IMR-90 (cell line): ENCODE data around the gene CLEC16A. TPM values are rescaled to one million over a fixed set of nuclear protein-coding genes. Genes with fewer than 3 reads are reported as not detected.

ENCODE experiments used
- ATAC-seq: fragments of 200-7000 bp; cut with Tn5 transposase; 2 replicates; pipeline ENCODE4 v1.9.1; 2020; ENCODE audit warnings: low read depth, mild to moderate bottlenecking, moderate library complexity
- BruUV-seq: library from RNA; stranded (reverse); fragments of 400-500 nt; replicated peaks from 2 replicates; lab custom pipeline; 2021; lab: Mats Ljungman, UMichigan
- CTCF ChIA-PET: fragments of 300-600 bp; formaldehyde crosslinking; extraction: SDS; loops from one replicate; lab custom pipeline; 2021; ENCODE audit warnings: antibody characterized with exemption; lab: Yijun Ruan, JAX
- POLR2A ChIA-PET: fragments of 300-600 bp; sonication (Branson Sonifier 250); formaldehyde crosslinking; loops from one replicate; lab custom pipeline; 2022; ENCODE audit warnings: antibody characterized with exemption; ENCODE audit not compliant: unreplicated experiment; lab: Charles Lee
- DNase-seq: peaks from one replicate; pipeline ENCODE4 v3.0.0; 2013
- H2AFZ ChIP-seq: replicated peaks from 2 replicates; pipeline ENCODE3; 2013; ENCODE audit warnings: low read length, mild to moderate bottlenecking; ENCODE audit not compliant: poor library complexity
- H2AK5ac ChIP-seq: 2 replicates; pipeline ENCODE4 v1.6.1; 2013; ENCODE audit warnings: low read depth, low read length, inconsistent platforms
- H2AK9ac ChIP-seq: replicated peaks from 2 replicates; pipeline ENCODE3; 2013; ENCODE audit warnings: mild to moderate bottlenecking, low read depth, low read length, moderate library complexity; ENCODE audit not compliant: poor library complexity
- H2BK120ac ChIP-seq: 2 replicates; pipeline ENCODE4 v1.6.1; 2013; ENCODE audit warnings: low read depth, low read length, inconsistent platforms
- H2BK15ac ChIP-seq: 3 replicates; pipeline ENCODE4 v1.6.1; 2013; ENCODE audit warnings: low read depth, low read length, inconsistent platforms
- H2BK20ac ChIP-seq: 2 replicates; pipeline ENCODE4 v1.6.1; 2013; ENCODE audit warnings: low read depth, mild to moderate bottlenecking, inconsistent platforms, low read length, moderate library complexity
- H2BK5ac ChIP-seq: 2 replicates; pipeline ENCODE4 v1.6.1; 2013; ENCODE audit warnings: mild to moderate bottlenecking, low read depth, low read length, inconsistent platforms; ENCODE audit not compliant: poor library complexity, severe bottlenecking
- H3K14ac ChIP-seq: replicated peaks from 2 replicates; pipeline ENCODE4 v1.6.1; 2013; ENCODE audit warnings: low read depth, low read length, inconsistent platforms
- H3K18ac ChIP-seq: 2 replicates; pipeline ENCODE4 v1.6.1; 2013; ENCODE audit warnings: low read depth, low read length, control low read depth
- H3K23ac ChIP-seq: 2 replicates; pipeline ENCODE4 v1.6.1; 2013; ENCODE audit warnings: low read depth, low read length, inconsistent platforms
- H3K27ac ChIP-seq: 2 replicates; pipeline ENCODE4 v1.5.1; 2013; ENCODE audit warnings: mild to moderate bottlenecking, control low read depth, low read length; ENCODE audit not compliant: insufficient read depth
- H3K27me3 ChIP-seq: 2 replicates; pipeline ENCODE4 v1.6.1; 2013; ENCODE audit warnings: low read length; ENCODE audit not compliant: control insufficient read depth, insufficient read depth
- H3K36me3 ChIP-seq: 2 replicates; pipeline ENCODE4 v1.6.1; 2013; ENCODE audit warnings: low read length, mixed read lengths; ENCODE audit not compliant: control insufficient read depth, insufficient read depth
- H3K4ac ChIP-seq: 2 replicates; pipeline ENCODE4 v1.6.1; 2013; ENCODE audit warnings: low read depth, low read length, inconsistent platforms
- H3K4me1 ChIP-seq: 2 replicates; pipeline ENCODE4 v1.6.1; 2013; ENCODE audit warnings: low read length, mixed read lengths; ENCODE audit not compliant: control insufficient read depth, insufficient read depth
- H3K4me2 ChIP-seq: 2 replicates; pipeline ENCODE4 v1.6.1; 2013; ENCODE audit warnings: low read depth, mild to moderate bottlenecking, control low read depth, low read length, moderate library complexity
- H3K4me3 ChIP-seq: 2 replicates; pipeline ENCODE4 v1.5.1; 2013; ENCODE audit warnings: low read depth, mild to moderate bottlenecking, control low read depth, low read length, moderate library complexity; ENCODE audit not compliant: insufficient read depth
- H3K56ac ChIP-seq: 2 replicates; pipeline ENCODE4 v1.6.1; 2013; ENCODE audit warnings: low read length, inconsistent platforms; ENCODE audit not compliant: insufficient read depth; ENCODE audit errors: extremely low read depth
- H3K79me1 ChIP-seq, 2 experiments: 2 replicates each; pipeline ENCODE4 v1.6.1; 2013; ENCODE audit warnings: low read length in 2 of 2, inconsistent platforms in 1 of 2, low read depth in 1 of 2
- H3K9ac ChIP-seq: 2 replicates; pipeline ENCODE4 v1.6.1; 2013; ENCODE audit warnings: low read depth, low read length, control low read depth
- H3K9me1 ChIP-seq: 2 replicates; pipeline ENCODE4 v1.6.1; 2013; ENCODE audit warnings: low read length, inconsistent platforms; ENCODE audit not compliant: insufficient read depth
- H3K9me3 ChIP-seq: 2 replicates; pipeline ENCODE4 v1.6.1; 2013; ENCODE audit warnings: low read length; ENCODE audit not compliant: control insufficient read depth, insufficient read depth
- H4K20me1 ChIP-seq: 2 replicates; pipeline ENCODE4 v1.6.1; 2013; ENCODE audit warnings: low read length, inconsistent platforms; ENCODE audit not compliant: insufficient read depth
- H4K5ac ChIP-seq: 2 replicates; pipeline ENCODE4 v1.6.1; 2013; ENCODE audit warnings: mild to moderate bottlenecking, low read depth, low read length, control low read depth
- H4K8ac ChIP-seq, 2 experiments: 2 replicates each; pipeline ENCODE4 v1.6.1; 2013; ENCODE audit warnings: low read depth in 2 of 2, low read length in 2 of 2, control low read depth in 1 of 2, inconsistent platforms in 1 of 2
- H4K91ac ChIP-seq: 2 replicates; pipeline ENCODE4 v1.6.1; 2013; ENCODE audit warnings: low read depth, low read length, inconsistent platforms; ENCODE audit not compliant: insufficient read depth
- BHLHE40 ChIP-seq: fragments of 150-350 bp; IDR thresholded peaks from 2 replicates; pipeline ENCODE4 v1.6.1; 2016; ENCODE audit warnings: mild to moderate bottlenecking, low read depth, low read length
- CEBPB ChIP-seq: IDR thresholded peaks from 2 replicates; pipeline ENCODE4 v1.6.1; 2012; ENCODE audit warnings: low read depth, low read length, improper control_type of control experiment
- CTCF ChIP-seq: conservative IDR thresholded peaks from 2 replicates; pipeline ENCODE4 v1.5.1; 2012; ENCODE audit warnings: mild to moderate bottlenecking, low read depth, low read length, improper control_type of control experiment
- MAFK ChIP-seq: IDR thresholded peaks from 2 replicates; pipeline ENCODE4 v1.6.1; 2012; ENCODE audit warnings: low read depth, low read length, improper control_type of control experiment
- MAZ ChIP-seq: IDR thresholded peaks from 2 replicates; pipeline ENCODE4 v1.6.1; 2012; ENCODE audit warnings: low read depth, mild to moderate bottlenecking, low read length, improper control_type of control experiment, moderate library complexity, borderline replicate concordance
- POLR2A ChIP-seq: IDR thresholded peaks from 2 replicates; pipeline ENCODE4 v1.6.1; 2012; ENCODE audit warnings: mild to moderate bottlenecking, low read depth, low read length
- RAD21 ChIP-seq: IDR thresholded peaks from 2 replicates; pipeline ENCODE4 v1.6.1; 2012; ENCODE audit warnings: low read length, improper control_type of control experiment
- SMC3 ChIP-seq: fragments of 150-350 bp; IDR thresholded peaks from 2 replicates; pipeline ENCODE4 v1.6.1; 2016; ENCODE audit warnings: low read depth, mild to moderate bottlenecking, antibody characterized with exemption, low read length, moderate library complexity
- USF2 ChIP-seq: fragments of 150-350 bp; IDR thresholded peaks from 2 replicates; pipeline ENCODE4 v1.6.1; 2017; ENCODE audit warnings: mild to moderate bottlenecking, antibody characterized with exemption, low read length, low read depth
- WGBS, 2 experiments: methylation state at CpG; one replicate each; pipeline versions ENCODE4 v1.1.5 to v1.1.7; 2013; ENCODE audit warnings: missing lambda C conversion rate in 2 of 2; ENCODE audit not compliant: insufficient read length in 1 of 2; ENCODE audit errors: extremely low coverage in 2 of 2; 5-methylcytosine and 5-hydroxymethylcytosine counted together
- dilution Hi-C: fragments of 300-500 bp; cut with HindIII; formaldehyde crosslinking; loops from one replicate; pipeline ENCODE4 v1.14.3; 2018; ENCODE audit warnings: low sequenced_read_pairs; ENCODE audit not compliant: unreplicated experiment
- in situ Hi-C: fragments of 300-500 bp; cut with MboI; formaldehyde crosslinking; loops from 3 replicates; pipeline ENCODE4 v1.14.3; 2019; ENCODE audit warnings: low sequenced_read_pairs, inconsistent platforms, mixed read lengths
- intact Hi-C: fragments of 100-400 bp; cut with micrococcal nuclease; formaldehyde crosslinking; loops from 2 replicates; pipeline ENCODE4 v1.10.0; 2022
- polyA plus RNA-seq, 3 experiments: library from polyadenylated mRNA; depleted of rRNA; stranded (reverse); fragments of >200 nt; gene quantifications; 2 replicates each; pipeline ENCODE4 v1.2.3, GENCODE V29; 2012; ENCODE audit warnings: low replicate concordance in 1 of 3
- total RNA-seq: library from RNA; depleted of rRNA; stranded (reverse); fragments of >200 nt; gene quantifications from 2 replicates; pipeline ENCODE4 v1.2.3, GENCODE V29; 2012

Gene CLEC16A
- total and polyA plus RNA-seq, 2 of the 4 experiments (the other 2 are of a cell fraction), result 15.9 to 16.5 TPM

- TF ChIP-seq MAZ (0 out of 2 replicates have a peak, but pooled peaks have one; percentile 28), POLR2A (peak; percentile 58; the same call in 1 of the 2 replicates), SMC3 (peak; percentile 97), CTCF (peak; percentile 89), USF2 (no peak), RAD21 (peak; percentile 99), CEBPB (no peak), BHLHE40 (no peak), MAFK (no peak)
- Histone ChIP-seq H2BK15ac (peak overlapping the region; percentile 40; the same call in 1 of the 3 replicates), H2BK5ac (peak overlapping the region; percentile 70), H3K4ac (peak overlapping the region; percentile 84), H3K79me1 (peaks cover 3 to 29% of the 10 kb centered on the region in 2 experiments; a peak in 2 of 4 replicates), H4K5ac (peak overlapping the region; percentile 86), H2AK9ac (peak overlapping the region; percentile 87), H3K4me2 (no peak overlapping the region; the same call in 1 of the 2 replicates), H3K14ac (peak overlapping the region; percentile 30; the same call in 1 of the 2 replicates), H2BK20ac (peak overlapping the region; percentile 59; the same call in 1 of the 2 replicates), H2AK5ac (peak overlapping the region; percentile 85; the same call in 1 of the 2 replicates), H3K23ac (no peak overlapping the region), H4K8ac (peak overlapping the region in 1 of 2 experiments; percentile 81; a peak in 2 of 4 replicates), H3K9ac (peak overlapping the region; percentile 36), H3K27me3 (no peaks in the 10 kb centered on the region), H3K27ac (peak overlapping the region; percentile 85), H3K56ac (peak overlapping the region; percentile 1; the same call in 1 of the 2 replicates), H3K9me1 (peaks cover 6% of the 10 kb centered on the region; the same call in 1 of the 2 replicates), H2AFZ (peak overlapping the region; percentile 59), H3K36me3 (peaks cover 13% of the 10 kb centered on the region), H3K4me3 (no peak overlapping the region), H3K18ac (peak overlapping the region; percentile 52), H2BK120ac (peak overlapping the region; percentile 91), H3K4me1 (peaks cover 17% of the 10 kb centered on the region), H4K91ac (peak overlapping the region; percentile 90), H3K9me3 (no peaks in the 10 kb centered on the region), H4K20me1 (no peaks in the 10 kb centered on the region)
- ChIA-PET POLR2A (interaction anchor here (0.5 kb wide), 1 partner anchor 282 kb away, joined by 4 read pairs; no protein-coding TSS in a partner anchor), CTCF (interaction anchor here (0.7 to 1.3 kb wide), 7 partner anchors 125 to 748 kb away, joined by 3 to 5 read pairs (median 4); partner anchors contain the start of gene SOCS1)
- in situ Hi-C loops, result loop anchor here (25.0 kb wide), 2 partner anchors 566 to 841 kb away; a partner anchor contains a TSS
- BruUV-seq, result no TSS peak
- intact Hi-C loops, result loop anchor here (1.0 kb wide), 2 partner anchors 129 to 284 kb away; no protein-coding TSS in a partner anchor
- DNase-seq, result peak; percentile 92
- no CpG with 5 or more reads among the region's 3 CpGs for WGBS, 2 experiments
- ATAC-seq, result peak; percentile 81
- dilution Hi-C loops, result no loop called here
Measured at GRCh38 chr16:10971560-10971961, 27.2 kb downstream of the CLEC16A start.
